ENCODE results near the gene GPI.
"Not testable (repeated sequence)": the region's sequence is repeated elsewhere in the genome, so short reads cannot be mapped to it uniquely, and the experiment has no call there.

Gene GPI

GRCh38 chr19:34364830-34365462, at the start of gene GPI:
Gene GPI (plus strand): TSS chr19:34365196. CDS start chr19:34365267, 71 bp downstream.
- DNase-seq (ENCODE audit: low spot score), result peak; percentile 62

- DNase-seq (ENCODE audit: low spot score), result no peak
These were observed 48.7 kb upstream of the GPI start for GRCh38 chr19:34316247-34316646.

GRCh38 chr19:34316741-34317301, 48.2 kb upstream of the GPI start:
- no peak for DNase-seq (ENCODE audit: low spot score)

GRCh38 chr19:34317311-34317927, 47.6 kb upstream of the GPI start:
- peak; percentile 21 for DNase-seq (ENCODE audit: low spot score)

GRCh38 chr19:34319230-34319585, 45.8 kb upstream of the GPI start:
- no peak for DNase-seq (ENCODE audit: low spot score)

GRCh38 chr19:34319785-34320184, 45.2 kb upstream of the GPI start:
- DNase-seq (ENCODE audit: low spot score), result no peak

- no peak for DNase-seq (ENCODE audit: low spot score)
These were observed 44.7 kb upstream of the GPI start for GRCh38 chr19:34320277-34320676.

GRCh38 chr19:34321735-34322134, 43.3 kb upstream of the GPI start:
- DNase-seq (ENCODE audit: low spot score), result no peak

GRCh38 chr19:34323433-34324204, 41.4 kb upstream of the GPI start:
- DNase-seq (ENCODE audit: low spot score), result no peak

- DNase-seq (ENCODE audit: low spot score), result no peak
These were observed 40.7 kb upstream of the GPI start for GRCh38 chr19:34324320-34324719.

GRCh38 chr19:34325181-34325580, 39.8 kb upstream of the GPI start:
- no peak for DNase-seq (ENCODE audit: low spot score)

- no peak for DNase-seq (ENCODE audit: low spot score)
These were observed 38.8 kb upstream of the GPI start for GRCh38 chr19:34325981-34326787.

- no peak for DNase-seq (ENCODE audit: low spot score)
These were observed 37.1 kb upstream of the GPI start for GRCh38 chr19:34327851-34328250.

- DNase-seq (ENCODE audit: low spot score), result no peak
These were observed 36.0 kb upstream of the GPI start for GRCh38 chr19:34328982-34329381.

GRCh38 chr19:34330116-34330515, 34.9 kb upstream of the GPI start:
- DNase-seq (ENCODE audit: low spot score), result no peak

GRCh38 chr19:34330596-34330995, 34.4 kb upstream of the GPI start:
- not testable (repeated sequence) for DNase-seq (ENCODE audit: low spot score)

GRCh38 chr19:34331596-34331995, 33.4 kb upstream of the GPI start:
- not testable (repeated sequence) for DNase-seq (ENCODE audit: low spot score)

GRCh38 chr19:34332027-34332760, 32.8 kb upstream of the GPI start:
- DNase-seq (ENCODE audit: low spot score), result no peak

GRCh38 chr19:34335914-34336313, 29.1 kb upstream of the GPI start:
- DNase-seq (ENCODE audit: low spot score), result no peak

GRCh38 chr19:34336781-34337271, 28.2 kb upstream of the GPI start:
- peak; percentile 40 for DNase-seq (ENCODE audit: low spot score)

GRCh38 chr19:34337739-34338138, 27.3 kb upstream of the GPI start:
- no peak for DNase-seq (ENCODE audit: low spot score)

Data from CD4-positive, alpha-beta T cell treated with Interleukin-6 at 100 ng/mL for 8 hours (primary cell).